Vagina (tissue), 2 donors: ENCODE data around the gene SRI.

ENCODE experiments used
- POLR2A ChIP-seq, 2 donors: fragments of 450-650 bp; IDR thresholded peaks; one replicate each; pipeline ENCODE4 v1.6.1; 2017; ENCODE audit warnings: antibody characterized with exemption in 2 of 2, mild to moderate bottlenecking in 2 of 2, moderate library complexity in 2 of 2
- POLR2AphosphoS5 ChIP-seq, 2 donors: sonication (generic); formaldehyde crosslinking; IDR thresholded peaks; one replicate each; pipeline ENCODE4 v1.9.0; 2017; ENCODE audit warnings: antibody characterized with exemption in 2 of 2, mild to moderate bottlenecking in 2 of 2, low read depth in 1 of 2; ENCODE audit not compliant: insufficient read depth in 1 of 2
- TF ChIP-seq, protein P1 (sequence below), 3 experiments: fragments of 450-650 bp in 2 of 3; fragments of 200-600 bp in 1 of 3; sonication (generic) in 1 of 3; IDR thresholded peaks; one replicate each; pipeline ENCODE4 v1.5.1; 2017 to 2019; ENCODE audit warnings: antibody characterized with exemption in 3 of 3, mild to moderate bottlenecking in 2 of 3, moderate library complexity in 2 of 3

DNA sequence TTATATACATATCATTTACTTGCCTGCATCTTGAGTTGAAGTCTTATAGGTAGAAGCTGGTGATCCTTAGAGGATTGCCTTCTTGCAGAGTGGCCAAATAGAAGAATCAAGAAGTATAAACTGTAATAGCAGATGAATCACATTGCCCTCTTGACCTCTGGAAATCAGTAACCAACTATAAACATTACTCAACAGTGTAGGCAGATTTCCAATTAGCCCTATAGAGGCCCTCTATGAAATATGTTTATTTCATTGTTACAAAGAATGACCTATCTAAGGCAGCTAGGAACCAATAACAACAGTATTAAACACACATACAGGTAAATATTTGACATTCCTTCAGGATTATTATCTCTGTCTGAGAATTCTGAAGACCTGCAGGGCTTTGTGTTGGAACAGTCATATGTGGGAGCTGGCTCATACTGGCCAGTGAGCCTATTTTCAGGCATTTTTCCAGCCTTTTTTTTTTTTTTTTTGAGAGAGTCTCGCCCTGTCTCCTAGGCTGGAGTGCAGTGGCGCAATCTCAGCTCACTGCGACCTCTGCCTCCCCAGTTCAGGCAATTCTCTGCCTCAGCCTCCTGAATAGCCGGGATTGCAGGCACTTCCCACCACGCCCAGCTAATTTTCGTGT lies 7.2 kb upstream of the SRI start:
- no peak for TF ChIP-seq POLR2A (IDR thresholded peaks at IDR 0.05)
- TF ChIP-seq, protein P1, sequence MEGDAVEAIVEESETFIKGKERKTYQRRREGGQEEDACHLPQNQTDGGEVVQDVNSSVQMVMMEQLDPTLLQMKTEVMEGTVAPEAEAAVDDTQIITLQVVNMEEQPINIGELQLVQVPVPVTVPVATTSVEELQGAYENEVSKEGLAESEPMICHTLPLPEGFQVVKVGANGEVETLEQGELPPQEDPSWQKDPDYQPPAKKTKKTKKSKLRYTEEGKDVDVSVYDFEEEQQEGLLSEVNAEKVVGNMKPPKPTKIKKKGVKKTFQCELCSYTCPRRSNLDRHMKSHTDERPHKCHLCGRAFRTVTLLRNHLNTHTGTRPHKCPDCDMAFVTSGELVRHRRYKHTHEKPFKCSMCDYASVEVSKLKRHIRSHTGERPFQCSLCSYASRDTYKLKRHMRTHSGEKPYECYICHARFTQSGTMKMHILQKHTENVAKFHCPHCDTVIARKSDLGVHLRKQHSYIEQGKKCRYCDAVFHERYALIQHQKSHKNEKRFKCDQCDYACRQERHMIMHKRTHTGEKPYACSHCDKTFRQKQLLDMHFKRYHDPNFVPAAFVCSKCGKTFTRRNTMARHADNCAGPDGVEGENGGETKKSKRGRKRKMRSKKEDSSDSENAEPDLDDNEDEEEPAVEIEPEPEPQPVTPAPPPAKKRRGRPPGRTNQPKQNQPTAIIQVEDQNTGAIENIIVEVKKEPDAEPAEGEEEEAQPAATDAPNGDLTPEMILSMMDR (IDR thresholded peaks at IDR 0.05): no peak
- TF ChIP-seq POLR2AphosphoS5 (IDR thresholded peaks at IDR 0.05; ENCODE audit: insufficient read depth in 1 of 2, low read depth in 1 of 2): no peak
